CD14-positive monocyte (primary cell): ENCODE measurements around the gene TMCC1. TPM values are rescaled to one million over a fixed set of nuclear protein-coding genes. Genes with fewer than 3 reads are reported as not detected.

Experiments used
- DNase-seq, 3 donors: peaks; one replicate each; pipeline ENCODE4 v3.0.0-alpha.2; 2011 to 2022
- H2AFZ ChIP-seq: 2 replicates; pipeline ENCODE4 v1.6.0; 2012; ENCODE audit warnings: mild to moderate bottlenecking, low read depth, low read length, inconsistent platforms; ENCODE audit not compliant: insufficient read depth, poor library complexity, severe bottlenecking
- H3K27ac ChIP-seq, 2 donors: 1 replicate in 1 of 2; 2 replicates in 1 of 2; pipeline ENCODE4 v1.5.1; 2012 to 2013; ENCODE audit warnings: low read length in 2 of 2, control low read depth in 1 of 2, inconsistent platforms in 1 of 2, low read depth in 1 of 2, mild to moderate bottlenecking in 1 of 2
- H3K27me3 ChIP-seq, 2 donors: one replicate each; pipeline versions ENCODE4 v1.6.0 to v1.6.1; 2011 to 2013; ENCODE audit warnings: low read length in 2 of 2; ENCODE audit not compliant: control insufficient read depth in 2 of 2, insufficient read depth in 2 of 2
- H3K36me3 ChIP-seq, 2 donors: replicated peaks in 1 of 2; 1 replicate in 1 of 2; 2 replicates in 1 of 2; pipeline versions ENCODE4 v1.5.1 to v1.6.1; 2012 to 2013; ENCODE audit warnings: low read length in 2 of 2, control low read depth in 1 of 2, inconsistent platforms in 1 of 2, mild to moderate bottlenecking in 1 of 2; ENCODE audit not compliant: insufficient read depth in 2 of 2, control insufficient read depth in 1 of 2
- H3K4me1 ChIP-seq, 2 donors: 1 replicate in 1 of 2; 2 replicates in 1 of 2; pipeline versions ENCODE4 v1.5.1 to v1.6.1; 2012 to 2013; ENCODE audit warnings: low read length in 2 of 2, control low read depth in 1 of 2, inconsistent platforms in 1 of 2, mild to moderate bottlenecking in 1 of 2, moderate library complexity in 1 of 2; ENCODE audit not compliant: insufficient read depth in 2 of 2, control insufficient read depth in 1 of 2
- H3K4me2 ChIP-seq: replicated peaks from 2 replicates; pipeline ENCODE3; 2012; ENCODE audit warnings: low read length, moderate library complexity, mild to moderate bottlenecking; ENCODE audit not compliant: poor library complexity, severe bottlenecking; ENCODE audit errors: extremely low read depth
- H3K4me3 ChIP-seq, 3 experiments: fragments of 200-600 bp in 1 of 3; sonication (generic) in 1 of 3; replicated peaks in 1 of 3; 1 replicate in 2 of 3; 2 replicates in 1 of 3; pipeline ENCODE4 v1.5.1; 2011 to 2013; ENCODE audit warnings: low read length in 3 of 3, mild to moderate bottlenecking in 3 of 3, control low read depth in 2 of 3, low read depth in 2 of 3, inconsistent platforms in 1 of 3, moderate library complexity in 1 of 3
- H3K79me2 ChIP-seq: 2 replicates; pipeline ENCODE4 v1.6.0; 2012; ENCODE audit warnings: mild to moderate bottlenecking, control low read depth, inconsistent platforms, low read length, moderate library complexity; ENCODE audit not compliant: insufficient read depth
- H3K9ac ChIP-seq: 2 replicates; pipeline ENCODE4 v1.6.0; 2017; ENCODE audit warnings: low read length, mild to moderate bottlenecking; ENCODE audit not compliant: insufficient read depth, poor library complexity, severe bottlenecking
- H3K9me3 ChIP-seq, 2 donors: replicated peaks in 1 of 2; 1 replicate in 1 of 2; 2 replicates in 1 of 2; pipeline versions ENCODE4 v1.5.1 to v1.6.1; 2012 to 2013; ENCODE audit warnings: low read length in 2 of 2, control low read depth in 1 of 2; ENCODE audit not compliant: control insufficient read depth in 1 of 2, insufficient read depth in 1 of 2
- H4K20me1 ChIP-seq: 2 replicates; pipeline ENCODE4 v1.6.0; 2012; ENCODE audit warnings: mild to moderate bottlenecking, low read length, control low read depth, moderate library complexity; ENCODE audit not compliant: insufficient read depth
- H3K27ac Mint-ChIP-seq, 7 donors: one replicate each; pipeline ENCODE4 v1.8.0; 2020; ENCODE audit warnings: mild to moderate bottlenecking in 7 of 7, mixed read lengths in 7 of 7, moderate library complexity in 6 of 7, inconsistent platforms in 2 of 7
- H3K27me3 Mint-ChIP-seq, 3 donors: one replicate each; pipeline ENCODE4 v1.8.0; 2021 to 2022; ENCODE audit warnings: low read depth in 3 of 3, mild to moderate bottlenecking in 3 of 3, mixed read lengths in 3 of 3, moderate library complexity in 3 of 3, inconsistent platforms in 1 of 3
- H3K36me3 Mint-ChIP-seq, 2 donors: one replicate each; pipeline ENCODE4 v1.8.0; 2020; ENCODE audit warnings: mixed read lengths in 2 of 2, inconsistent platforms in 1 of 2, mild to moderate bottlenecking in 1 of 2
- H3K4me1 Mint-ChIP-seq: one replicate; pipeline ENCODE4 v1.8.0; 2020; ENCODE audit warnings: mild to moderate bottlenecking, mixed read lengths
- H3K4me3 Mint-ChIP-seq, 2 donors: one replicate each; pipeline ENCODE4 v1.8.0; 2020; ENCODE audit warnings: mild to moderate bottlenecking in 2 of 2, mixed read lengths in 2 of 2, moderate library complexity in 1 of 2
- H3K9me3 Mint-ChIP-seq, 7 donors: one replicate each; pipeline ENCODE4 v1.8.0; 2020 to 2022; ENCODE audit warnings: mixed read lengths in 7 of 7, mild to moderate bottlenecking in 6 of 7, moderate library complexity in 6 of 7, inconsistent platforms in 2 of 7
- WGBS: methylation state at CpG from one replicate; pipeline ENCODE4 v1.1.5; 2013; ENCODE audit warnings: missing lambda C conversion rate; ENCODE audit not compliant: insufficient coverage; 5-methylcytosine and 5-hydroxymethylcytosine counted together
- intact Hi-C, 2 donors: fragments of 100-400 bp; cut with micrococcal nuclease; formaldehyde crosslinking; loops; one replicate each; pipeline versions ENCODE4 v1.15.0 to v1.15.1; 2023
- polyA plus RNA-seq, 3 donors: library from polyadenylated mRNA; depleted of rRNA in 1 of 3; unstranded in 2 of 3; stranded (reverse) in 1 of 3; fragments of 300-500 nt in 2 of 3; fragments of >200 nt in 1 of 3; fragmentation: Illumina TruSeq in 2 of 3; gene quantifications; 1 replicate in 2 of 3; 2 replicates in 1 of 3; pipeline ENCODE4 v1.2.3, GENCODE V29; 2012 to 2021
- TF ChIP-seq, protein P1 (sequence below): fragments of 200-600 bp; IDR thresholded peaks from one replicate; pipeline ENCODE4 v1.8.0; 2022; ENCODE audit warnings: antibody characterized with exemption, mild to moderate bottlenecking

Gene TMCC1
- polyA plus RNA-seq, 3 donors = 5.0 to 10.2 (median 5.0) TPM

DNA sequence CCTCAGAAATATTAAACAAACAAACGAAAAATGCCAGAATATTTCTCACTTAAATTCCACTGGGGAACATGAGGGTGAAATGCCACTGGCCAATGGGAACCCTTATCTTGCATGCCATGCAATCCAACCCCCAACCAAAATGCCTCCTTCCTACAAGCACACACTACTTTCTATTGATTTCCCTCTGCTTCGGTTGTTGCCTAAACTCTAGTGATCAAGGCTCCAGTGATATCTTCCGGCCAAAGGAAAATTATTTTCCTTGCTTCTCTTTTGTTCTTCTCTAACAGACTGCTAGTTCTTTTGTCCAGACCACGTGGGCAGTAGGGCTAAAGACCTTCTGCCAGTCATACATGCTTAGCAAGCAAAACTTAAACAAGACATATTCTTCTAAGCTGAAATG lies 115.7 kb downstream of the TMCC1 start:
- H3K4me1 Mint-ChIP-seq = peaks cover 4% of the 10 kb centered on the region
- H3K27me3 ChIP-seq = no peaks in the 10 kb centered on the region
- TF ChIP-seq, protein P1, sequence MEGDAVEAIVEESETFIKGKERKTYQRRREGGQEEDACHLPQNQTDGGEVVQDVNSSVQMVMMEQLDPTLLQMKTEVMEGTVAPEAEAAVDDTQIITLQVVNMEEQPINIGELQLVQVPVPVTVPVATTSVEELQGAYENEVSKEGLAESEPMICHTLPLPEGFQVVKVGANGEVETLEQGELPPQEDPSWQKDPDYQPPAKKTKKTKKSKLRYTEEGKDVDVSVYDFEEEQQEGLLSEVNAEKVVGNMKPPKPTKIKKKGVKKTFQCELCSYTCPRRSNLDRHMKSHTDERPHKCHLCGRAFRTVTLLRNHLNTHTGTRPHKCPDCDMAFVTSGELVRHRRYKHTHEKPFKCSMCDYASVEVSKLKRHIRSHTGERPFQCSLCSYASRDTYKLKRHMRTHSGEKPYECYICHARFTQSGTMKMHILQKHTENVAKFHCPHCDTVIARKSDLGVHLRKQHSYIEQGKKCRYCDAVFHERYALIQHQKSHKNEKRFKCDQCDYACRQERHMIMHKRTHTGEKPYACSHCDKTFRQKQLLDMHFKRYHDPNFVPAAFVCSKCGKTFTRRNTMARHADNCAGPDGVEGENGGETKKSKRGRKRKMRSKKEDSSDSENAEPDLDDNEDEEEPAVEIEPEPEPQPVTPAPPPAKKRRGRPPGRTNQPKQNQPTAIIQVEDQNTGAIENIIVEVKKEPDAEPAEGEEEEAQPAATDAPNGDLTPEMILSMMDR = no peak
- H3K27me3 Mint-ChIP-seq = no peaks in the 10 kb centered on the region
- H3K27ac ChIP-seq = no peak overlapping the region
- no peak overlapping the region for H3K4me2 ChIP-seq
- WGBS = 100% methylated on average over 2 of the region's 4 CpGs
- no peak overlapping the region for H3K9ac ChIP-seq
- H3K4me3 ChIP-seq = no peak overlapping the region
- H3K4me3 Mint-ChIP-seq = no peak overlapping the region
- H3K79me2 ChIP-seq = no peaks in the 10 kb centered on the region
- DNase-seq = no peak
- no peaks in the 10 kb centered on the region for H3K9me3 ChIP-seq
- intact Hi-C loops = no loop called here
- no peak overlapping the region for H2AFZ ChIP-seq
- H3K4me1 ChIP-seq = no peaks in the 10 kb centered on the region
- H3K9me3 Mint-ChIP-seq = peaks cover 0 to 4% (median 4%) of the 10 kb centered on the region in 7 donors
- H4K20me1 ChIP-seq = peaks cover 6% of the 10 kb centered on the region
- no peak overlapping the region for H3K27ac Mint-ChIP-seq
- H3K36me3 ChIP-seq = peaks cover 0 to 9% of the 10 kb centered on the region in 2 donors
- peaks cover 7 to 11% of the 10 kb centered on the region in 2 donors for H3K36me3 Mint-ChIP-seq

DNA sequence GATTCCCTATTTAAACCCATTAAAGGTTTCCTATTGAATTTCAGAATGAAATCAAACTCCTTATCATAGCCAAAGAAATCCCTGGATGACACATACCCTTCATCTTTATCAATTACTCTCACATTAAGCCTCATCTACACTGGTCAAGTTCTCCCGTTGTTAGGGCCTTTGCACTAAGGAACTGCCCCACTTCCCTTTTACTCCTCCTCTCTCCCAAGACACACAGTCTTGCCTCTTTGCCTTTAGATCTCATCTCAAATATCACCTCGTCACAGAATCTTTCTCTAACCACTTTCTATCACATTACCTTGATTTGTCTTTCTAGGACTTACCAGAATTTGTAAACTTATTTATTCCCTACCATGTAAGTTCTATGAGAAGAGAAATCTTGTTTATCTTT lies 117.6 kb downstream of the TMCC1 start:
- H3K27ac ChIP-seq = no peak overlapping the region
- no peak overlapping the region for H3K4me3 Mint-ChIP-seq
- H3K36me3 Mint-ChIP-seq = peaks cover 7 to 14% of the 10 kb centered on the region in 2 donors
- intact Hi-C loops = no loop called here
- no peaks in the 10 kb centered on the region for H3K9me3 ChIP-seq
- TF ChIP-seq, protein P1 = no peak
- H3K4me3 ChIP-seq = no peak overlapping the region
- H3K79me2 ChIP-seq = no peaks in the 10 kb centered on the region
- H3K9ac ChIP-seq = no peak overlapping the region
- peaks cover 0 to 4% (median 4%) of the 10 kb centered on the region in 7 donors for H3K9me3 Mint-ChIP-seq
- H3K4me1 ChIP-seq = no peaks in the 10 kb centered on the region
- H3K4me2 ChIP-seq = no peak overlapping the region
- DNase-seq = no peak
- H3K27me3 ChIP-seq = no peaks in the 10 kb centered on the region
- H3K27ac Mint-ChIP-seq = no peak overlapping the region
- WGBS = 60% methylated on average over 1 of the region's 2 CpGs
- no peak overlapping the region for H2AFZ ChIP-seq
- peaks cover 0 to 9% of the 10 kb centered on the region in 2 donors for H3K36me3 ChIP-seq
- no peaks in the 10 kb centered on the region for H3K27me3 Mint-ChIP-seq
- H4K20me1 ChIP-seq = peaks cover 6% of the 10 kb centered on the region
- peaks cover 4% of the 10 kb centered on the region for H3K4me1 Mint-ChIP-seq
